ENCODE measurements around the gene CPSF3.

DNA sequence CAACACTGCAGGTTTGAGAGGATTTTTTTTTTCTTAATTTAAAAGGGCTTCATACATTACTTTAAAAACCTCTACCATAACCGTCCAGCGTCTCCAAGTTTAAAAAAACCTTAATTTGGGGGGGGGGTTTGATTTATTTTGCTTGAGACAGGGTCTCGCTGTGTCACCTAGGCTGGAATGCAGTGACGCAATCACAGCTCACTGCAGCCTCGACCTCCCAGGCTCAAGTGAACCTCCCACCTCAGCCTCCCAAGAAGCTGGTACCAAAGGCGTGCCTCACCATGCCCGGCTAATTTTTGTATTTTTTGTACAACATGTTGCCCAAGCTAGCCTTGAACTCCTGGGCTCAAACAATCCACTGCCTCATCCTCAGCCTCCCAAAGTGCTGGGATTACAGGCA lies 95.3 kb downstream of the CPSF3 start:
- no peak for TF ChIP-seq POLR2A (IDR thresholded peaks at IDR 0.05)
- TF ChIP-seq, protein P1, sequence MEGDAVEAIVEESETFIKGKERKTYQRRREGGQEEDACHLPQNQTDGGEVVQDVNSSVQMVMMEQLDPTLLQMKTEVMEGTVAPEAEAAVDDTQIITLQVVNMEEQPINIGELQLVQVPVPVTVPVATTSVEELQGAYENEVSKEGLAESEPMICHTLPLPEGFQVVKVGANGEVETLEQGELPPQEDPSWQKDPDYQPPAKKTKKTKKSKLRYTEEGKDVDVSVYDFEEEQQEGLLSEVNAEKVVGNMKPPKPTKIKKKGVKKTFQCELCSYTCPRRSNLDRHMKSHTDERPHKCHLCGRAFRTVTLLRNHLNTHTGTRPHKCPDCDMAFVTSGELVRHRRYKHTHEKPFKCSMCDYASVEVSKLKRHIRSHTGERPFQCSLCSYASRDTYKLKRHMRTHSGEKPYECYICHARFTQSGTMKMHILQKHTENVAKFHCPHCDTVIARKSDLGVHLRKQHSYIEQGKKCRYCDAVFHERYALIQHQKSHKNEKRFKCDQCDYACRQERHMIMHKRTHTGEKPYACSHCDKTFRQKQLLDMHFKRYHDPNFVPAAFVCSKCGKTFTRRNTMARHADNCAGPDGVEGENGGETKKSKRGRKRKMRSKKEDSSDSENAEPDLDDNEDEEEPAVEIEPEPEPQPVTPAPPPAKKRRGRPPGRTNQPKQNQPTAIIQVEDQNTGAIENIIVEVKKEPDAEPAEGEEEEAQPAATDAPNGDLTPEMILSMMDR (IDR thresholded peaks at IDR 0.05), result no peak
